Type B pancreatic cell (in vitro differentiated cells): ENCODE measurements around the gene NRDE2. TPM values are rescaled to one million over a fixed set of nuclear protein-coding genes. Genes with fewer than 3 reads are reported as not detected.

Source experiments
- DNase-seq: peaks from one replicate; pipeline ENCODE4 v3.0.0; 2021; ENCODE audit warnings: mixed read lengths; ENCODE audit not compliant: unreplicated experiment; ENCODE audit errors: extremely low spot score
- H3K27ac Mint-ChIP-seq: 2 replicates; pipeline ENCODE4 v1.8.0; 2021; ENCODE audit warnings: mild to moderate bottlenecking, mixed read lengths
- H3K27me3 Mint-ChIP-seq: 2 replicates; pipeline ENCODE4 v1.8.0; 2021; ENCODE audit warnings: mixed read lengths
- H3K36me3 Mint-ChIP-seq: 2 replicates; pipeline ENCODE4 v1.8.0; 2021; ENCODE audit warnings: mixed read lengths
- H3K4me1 Mint-ChIP-seq: one replicate; pipeline ENCODE4 v1.8.0; 2021; ENCODE audit warnings: mixed read lengths; ENCODE audit not compliant: unreplicated experiment
- H3K4me3 Mint-ChIP-seq: 2 replicates; pipeline ENCODE4 v1.8.0; 2021; ENCODE audit warnings: mild to moderate bottlenecking, mixed read lengths
- H3K9me3 Mint-ChIP-seq: 2 replicates; pipeline ENCODE4 v1.8.0; 2021; ENCODE audit warnings: mixed read lengths
- total RNA-seq: library from RNA; stranded (reverse); gene quantifications from 2 replicates; pipeline ENCODE4 v1.2.1, GENCODE V29; 2021; ENCODE audit warnings: low replicate concordance
- TF ChIP-seq, protein P1 (sequence below): fragments of 200-600 bp; sonication (generic); conservative IDR thresholded peaks from 2 replicates; pipeline ENCODE4 v1.5.0; 2021; ENCODE audit warnings: antibody characterized with exemption, mild to moderate bottlenecking

NRDE2 gene
- total RNA-seq, 1 donor from 2014 or later: 22.8 TPM

- Mint-ChIP-seq H3K4me3 (no peak overlapping the region), H3K36me3 (peaks cover 6% of the 10 kb centered on the region), H3K4me1 (no peaks in the 10 kb centered on the region), H3K9me3 (no peaks in the 10 kb centered on the region), H3K27me3 (no peaks in the 10 kb centered on the region), H3K27ac (no peak overlapping the region)
- DNase-seq: no peak
- TF ChIP-seq, protein P1, sequence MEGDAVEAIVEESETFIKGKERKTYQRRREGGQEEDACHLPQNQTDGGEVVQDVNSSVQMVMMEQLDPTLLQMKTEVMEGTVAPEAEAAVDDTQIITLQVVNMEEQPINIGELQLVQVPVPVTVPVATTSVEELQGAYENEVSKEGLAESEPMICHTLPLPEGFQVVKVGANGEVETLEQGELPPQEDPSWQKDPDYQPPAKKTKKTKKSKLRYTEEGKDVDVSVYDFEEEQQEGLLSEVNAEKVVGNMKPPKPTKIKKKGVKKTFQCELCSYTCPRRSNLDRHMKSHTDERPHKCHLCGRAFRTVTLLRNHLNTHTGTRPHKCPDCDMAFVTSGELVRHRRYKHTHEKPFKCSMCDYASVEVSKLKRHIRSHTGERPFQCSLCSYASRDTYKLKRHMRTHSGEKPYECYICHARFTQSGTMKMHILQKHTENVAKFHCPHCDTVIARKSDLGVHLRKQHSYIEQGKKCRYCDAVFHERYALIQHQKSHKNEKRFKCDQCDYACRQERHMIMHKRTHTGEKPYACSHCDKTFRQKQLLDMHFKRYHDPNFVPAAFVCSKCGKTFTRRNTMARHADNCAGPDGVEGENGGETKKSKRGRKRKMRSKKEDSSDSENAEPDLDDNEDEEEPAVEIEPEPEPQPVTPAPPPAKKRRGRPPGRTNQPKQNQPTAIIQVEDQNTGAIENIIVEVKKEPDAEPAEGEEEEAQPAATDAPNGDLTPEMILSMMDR: no peak
Measured at GRCh38 chr14:90278199-90279175, 53.3 kb downstream of the NRDE2 start.

GRCh38 chr14:90277581-90278198, 54.1 kb downstream of the NRDE2 start:
- no peak for DNase-seq
- Mint-ChIP-seq H3K27ac (no peak overlapping the region), H3K4me3 (no peak overlapping the region), H3K36me3 (peaks cover 10% of the 10 kb centered on the region), H3K4me1 (no peaks in the 10 kb centered on the region), H3K27me3 (no peaks in the 10 kb centered on the region), H3K9me3 (no peaks in the 10 kb centered on the region)
- TF ChIP-seq, protein P1: no peak

GRCh38 chr14:90276646-90277367, 54.9 kb downstream of the NRDE2 start:
- Mint-ChIP-seq H3K27me3 (no peaks in the 10 kb centered on the region), H3K36me3 (peaks cover 10% of the 10 kb centered on the region), H3K9me3 (no peaks in the 10 kb centered on the region), H3K4me1 (no peaks in the 10 kb centered on the region), H3K4me3 (no peak overlapping the region), H3K27ac (no peak overlapping the region)
- no peak for DNase-seq
- TF ChIP-seq, protein P1: no peak

DNA sequence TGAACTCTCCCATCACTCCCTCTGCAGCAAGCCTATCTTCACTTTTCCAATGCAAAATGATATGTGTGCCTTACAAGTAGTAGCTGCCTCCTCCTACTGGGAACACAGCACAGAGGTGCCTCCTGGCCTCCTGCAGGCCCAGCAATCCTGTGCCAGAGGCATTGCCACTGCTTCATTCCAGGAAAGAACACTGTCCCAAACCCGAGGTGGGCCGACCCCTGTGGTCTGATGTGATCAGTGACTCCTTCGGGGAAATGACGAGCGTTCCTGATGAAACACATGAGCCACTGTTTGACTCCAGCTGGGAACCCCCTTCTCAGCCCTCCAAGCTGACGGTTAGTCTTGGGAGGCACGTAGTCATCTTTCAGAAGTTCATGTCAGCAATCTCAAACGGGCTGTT, 55.9 kb downstream of the NRDE2 start:
- no peak overlapping the region for H3K4me3 Mint-ChIP-seq
- H3K36me3 Mint-ChIP-seq: peaks cover 10% of the 10 kb centered on the region
- no peaks in the 10 kb centered on the region for H3K4me1 Mint-ChIP-seq
- TF ChIP-seq, protein P1: no peak
- no peaks in the 10 kb centered on the region for H3K27me3 Mint-ChIP-seq
- no peak for DNase-seq
- H3K27ac Mint-ChIP-seq: no peak overlapping the region
- H3K9me3 Mint-ChIP-seq: no peaks in the 10 kb centered on the region

DNA sequence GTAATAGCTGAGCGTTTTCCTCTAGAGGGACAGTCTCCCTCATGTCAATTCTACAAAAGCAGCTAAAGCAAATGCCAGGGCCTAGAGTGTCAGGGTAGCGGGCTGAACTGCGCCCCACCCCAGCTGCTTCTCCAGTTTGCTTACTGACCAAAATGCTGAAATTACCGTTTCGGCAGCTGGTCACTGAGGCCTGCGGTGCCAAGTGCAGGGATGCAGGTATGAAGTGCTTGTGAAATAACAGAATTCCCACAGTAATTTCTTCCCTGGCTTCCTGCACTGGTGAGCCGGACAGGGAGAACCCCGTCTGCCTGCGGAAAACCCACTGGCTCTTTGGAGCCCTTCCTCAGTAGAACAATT, 56.3 kb downstream of the NRDE2 start:
- no peaks in the 10 kb centered on the region for H3K4me1 Mint-ChIP-seq
- H3K27ac Mint-ChIP-seq: no peak overlapping the region
- peaks cover 10% of the 10 kb centered on the region for H3K36me3 Mint-ChIP-seq
- no peak overlapping the region for H3K4me3 Mint-ChIP-seq
- TF ChIP-seq, protein P1: no peak
- no peak for DNase-seq
- H3K9me3 Mint-ChIP-seq: no peaks in the 10 kb centered on the region
- H3K27me3 Mint-ChIP-seq: no peaks in the 10 kb centered on the region
